H1 (cell line): Measurements from ENCODE around the gene SLC13A3. TPM values are rescaled to one million over a fixed set of nuclear protein-coding genes. Genes with fewer than 3 reads are reported as not detected.

Experiments used
- ASH2L ChIP-seq: fragments of 200-600, 300-600 bp; sonication (generic); IDR thresholded peaks from one replicate; pipeline ENCODE4 v1.7.1; 2017; ENCODE audit warnings: low read length
- E2F6 ChIP-seq: IDR thresholded peaks from 2 replicates; pipeline ENCODE4 v1.6.1; 2012; ENCODE audit warnings: inconsistent platforms
- KDM1A ChIP-seq: fragments of 200-600, 300-600 bp; sonication (generic); IDR thresholded peaks from 2 replicates; pipeline ENCODE4 v1.7.1; 2016; ENCODE audit warnings: mild to moderate bottlenecking, low read length, borderline replicate concordance
- SAP30 ChIP-seq: fragments of 300-600 bp; sonication (generic); IDR thresholded peaks from 2 replicates; pipeline ENCODE4 v1.7.1; 2012; ENCODE audit warnings: low read length, moderate library complexity, mild to moderate bottlenecking, inconsistent platforms; ENCODE audit not compliant: insufficient read depth, insufficient replicate concordance
- SIX5 ChIP-seq: IDR thresholded peaks from 2 replicates; pipeline ENCODE4 v1.6.1; 2011; ENCODE audit warnings: mild to moderate bottlenecking, low read depth, low read length
- polyA plus RNA-seq, 7 experiments: library from polyadenylated mRNA; depleted of rRNA in 3 of 7; stranded (reverse) in 5 of 7; unstranded in 2 of 7; fragments of >200 nt in 5 of 7; fragments of 200-250 nt in 2 of 7; gene quantifications; 1 replicate in 5 of 7; 2 replicates in 1 of 7; 4 replicates in 1 of 7; pipeline versions ENCODE4 v1.2.1 to v1.2.3, GENCODE V29; 2011 to 2013; ENCODE audit warnings: missing spikeins in 2 of 7, mixed read lengths in 2 of 7
- total RNA-seq: library from RNA; stranded (reverse); fragmentation: NEBNext Ultra II Directional; extraction: Animal tissue kit (Norgen Biotek cat#: 25700); gene quantifications from 2 replicates; pipeline ENCODE4 v1.2.1, GENCODE V29; 2021

SLC13A3 gene
- total and polyA plus RNA-seq, 2 of the 8 experiments (the other 6 are each of a cell fraction or from before 2014, with no cell fraction given) = 9.4 to 12.6 TPM

DNA sequence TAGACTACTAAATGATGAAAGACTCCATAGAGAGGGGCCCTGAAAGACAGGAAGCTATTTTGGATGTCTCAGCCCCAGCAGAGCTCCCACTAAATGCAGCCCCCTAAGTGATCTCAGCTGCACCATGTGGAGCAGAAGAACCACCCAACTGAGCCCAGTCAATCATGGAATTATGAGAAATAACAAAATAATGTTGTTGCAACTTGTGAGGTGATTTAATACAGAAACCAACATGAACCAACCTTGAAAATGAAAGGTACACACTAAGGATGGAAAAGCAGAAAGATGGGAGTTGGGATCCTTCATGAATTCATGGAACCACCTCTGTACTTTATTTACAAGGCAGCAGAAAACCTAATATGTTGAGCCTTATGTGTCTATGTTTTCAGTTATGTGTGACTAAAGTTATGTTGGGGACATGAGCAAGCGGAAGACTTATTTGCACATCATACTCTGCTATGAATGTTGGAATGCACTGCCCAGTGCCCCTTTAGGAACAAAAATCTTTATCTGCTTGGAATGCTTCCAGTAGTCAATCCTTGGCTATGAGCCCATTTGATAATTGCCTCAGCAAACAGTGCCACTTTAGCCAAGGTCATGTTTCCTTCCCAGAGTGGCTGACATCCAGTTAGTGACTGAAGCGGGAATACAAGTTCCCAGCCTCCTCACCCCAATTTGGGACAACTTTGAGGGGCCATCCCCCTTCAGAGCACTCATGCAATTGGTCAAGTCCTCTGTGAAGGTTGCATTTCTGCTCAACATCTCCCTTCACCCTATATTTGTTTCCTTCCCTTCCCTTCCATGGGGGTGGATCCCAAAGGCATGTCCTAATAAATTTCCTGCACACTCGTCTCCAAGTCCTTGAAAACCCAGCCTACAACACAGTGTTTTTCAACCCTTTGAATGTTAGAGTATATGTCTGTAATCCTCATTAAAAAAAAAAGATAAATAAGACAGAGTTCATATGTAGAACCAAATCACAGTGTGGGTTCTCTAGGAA lies 19.6 kb upstream of the SLC13A3 start (continued):
- TF ChIP-seq E2F6 = no peak
- TF ChIP-seq SAP30 = no peak
- TF ChIP-seq ASH2L = no peak
- no peak for TF ChIP-seq SIX5
- TF ChIP-seq KDM1A = no peak
